CD4-positive, CD25-positive, alpha-beta regulatory T cell (primary cell): ENCODE data around the gene NXPH3. TPM values are rescaled to one million over a fixed set of nuclear protein-coding genes. Genes with fewer than 3 reads are reported as not detected.
"Not testable (repeated sequence)": the region's sequence is repeated elsewhere in the genome, so short reads cannot be mapped to it uniquely, and the experiment has no call there.

Experiments
- ATAC-seq, 2 donors: fragments of 150-1000 bp; cut with Tn5 transposase; one replicate each; pipeline ENCODE4 v1.10.0; 2021; ENCODE audit warnings: low read depth in 2 of 2, moderate number of reproducible peaks in 2 of 2, moderate library complexity in 1 of 2
- DNase-seq, 3 donors: peaks; one replicate each; pipeline versions ENCODE4 v3.0.0 to v3.0.0-alpha.2; 2012 to 2022; ENCODE audit warnings: mixed read lengths in 1 of 3
- H3K27ac ChIP-seq: one replicate; pipeline ENCODE4 v1.7.0; 2013; ENCODE audit warnings: mild to moderate bottlenecking, low read length; ENCODE audit not compliant: insufficient read depth, poor library complexity, severe bottlenecking
- H3K27me3 ChIP-seq: one replicate; pipeline ENCODE4 v1.7.0; 2013; ENCODE audit warnings: low read length; ENCODE audit not compliant: control insufficient read depth, insufficient read depth
- H3K36me3 ChIP-seq: one replicate; pipeline ENCODE4 v1.7.0; 2013; ENCODE audit warnings: mild to moderate bottlenecking, low read length, moderate library complexity; ENCODE audit not compliant: control insufficient read depth, insufficient read depth
- H3K4me1 ChIP-seq: 2 replicates; pipeline ENCODE4 v1.7.0; 2013; ENCODE audit warnings: mild to moderate bottlenecking, low read length; ENCODE audit not compliant: insufficient read depth, control insufficient read depth, poor library complexity, severe bottlenecking
- H3K4me3 ChIP-seq: one replicate; pipeline ENCODE4 v1.7.0; 2013; ENCODE audit warnings: low read depth, mild to moderate bottlenecking, low read length, moderate library complexity
- H3K9me3 ChIP-seq, 2 experiments: 1 replicate in 1 of 2; 2 replicates in 1 of 2; pipeline ENCODE4 v1.7.0; 2013; ENCODE audit warnings: low read length in 2 of 2, mild to moderate bottlenecking in 1 of 2, moderate library complexity in 1 of 2; ENCODE audit not compliant: control insufficient read depth in 2 of 2
- H3K27ac Mint-ChIP-seq, 3 donors: one replicate each; pipeline ENCODE4 v1.8.0; 2020 to 2022; ENCODE audit warnings: mild to moderate bottlenecking in 3 of 3, mixed read lengths in 3 of 3, moderate library complexity in 2 of 3
- H3K27me3 Mint-ChIP-seq: one replicate; pipeline ENCODE4 v1.8.0; 2022; ENCODE audit warnings: mild to moderate bottlenecking, mixed read lengths
- H3K36me3 Mint-ChIP-seq: one replicate; pipeline ENCODE4 v1.8.0; 2020; ENCODE audit warnings: mixed read lengths
- H3K4me1 Mint-ChIP-seq, 4 donors: one replicate each; pipeline ENCODE4 v1.8.0; 2020 to 2022; ENCODE audit warnings: mixed read lengths in 4 of 4, mild to moderate bottlenecking in 1 of 4
- H3K4me3 Mint-ChIP-seq, 4 donors: one replicate each; pipeline ENCODE4 v1.8.0; 2020 to 2022; ENCODE audit warnings: mild to moderate bottlenecking in 4 of 4, mixed read lengths in 4 of 4, moderate library complexity in 3 of 4
- H3K9me3 Mint-ChIP-seq, 7 donors: one replicate each; pipeline ENCODE4 v1.8.0; 2020 to 2022; ENCODE audit warnings: mixed read lengths in 7 of 7, mild to moderate bottlenecking in 3 of 7, moderate library complexity in 2 of 7
- polyA plus RNA-seq, 4 donors: library from polyadenylated mRNA; unstranded; fragments of 300-500 nt; fragmentation: Illumina TruSeq; gene quantifications; one replicate each; pipeline ENCODE4 v1.2.3, GENCODE V29; 2021
- total RNA-seq: library from RNA; stranded (reverse); gene quantifications from one replicate; pipeline ENCODE4 v1.2.3, GENCODE V29; 2022

NXPH3 gene
- total and polyA plus RNA-seq, 5 donors from 2014 or later: not detected

DNA sequence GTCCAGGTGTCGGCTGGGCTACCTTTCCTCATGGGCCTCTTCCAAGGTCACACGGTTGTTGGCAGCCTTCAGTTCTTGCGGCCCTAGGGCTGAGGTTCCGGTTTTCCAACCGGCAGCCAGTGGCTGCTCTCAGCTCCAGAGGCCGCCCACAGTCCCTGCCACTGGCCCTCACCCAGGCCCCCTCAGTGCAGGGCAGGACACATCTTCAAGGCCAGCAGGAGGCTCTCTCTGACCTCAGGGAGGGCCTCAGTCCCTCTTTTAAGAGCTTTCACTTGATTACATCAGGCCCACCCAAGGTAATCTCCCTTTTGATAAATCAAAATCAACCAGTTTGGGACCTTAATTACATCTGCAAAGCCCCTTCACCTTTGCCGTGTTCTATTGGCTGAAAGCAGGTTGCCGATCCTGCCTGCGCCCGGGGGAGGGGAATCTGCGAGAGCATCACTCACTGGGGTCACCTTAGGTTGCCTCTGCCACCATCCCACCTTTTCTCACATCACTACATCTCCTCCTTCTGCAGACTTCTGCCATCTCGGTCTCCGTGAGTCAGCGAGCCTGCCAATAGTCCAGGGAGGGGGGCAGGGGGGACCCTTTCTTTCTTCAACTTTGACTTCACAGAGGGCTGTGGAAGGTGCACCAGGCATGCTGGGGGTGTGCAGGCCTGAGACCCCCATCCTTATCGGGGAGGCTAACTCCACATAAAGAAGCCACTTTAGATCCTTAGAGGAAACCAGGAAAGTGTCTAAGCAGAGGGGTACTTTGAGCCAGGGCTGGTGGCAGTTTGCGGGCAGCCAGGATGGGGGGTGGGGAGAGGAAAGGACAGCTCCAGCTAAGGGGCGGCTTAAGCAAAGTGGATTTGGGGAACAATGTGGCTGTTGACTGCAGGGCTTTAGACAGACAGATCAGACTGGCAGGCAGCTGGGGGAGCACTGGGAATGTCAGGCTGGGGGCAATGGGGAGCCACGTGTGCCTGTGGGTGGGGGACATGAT, 28.8 kb upstream of the NXPH3 start:
- Histone ChIP-seq H3K4me1 (no peaks in the 10 kb centered on the region), H3K27me3 (peaks cover 4% of the 10 kb centered on the region), H3K4me3 (no peak overlapping the region), H3K9me3 (no peaks in the 10 kb centered on the region), H3K36me3 (no peaks in the 10 kb centered on the region), H3K27ac (no peak overlapping the region)
- DNase-seq (no peak), ATAC-seq (no peak)
- H3K36me3 Mint-ChIP-seq: no peaks in the 10 kb centered on the region
- H3K27me3 Mint-ChIP-seq: peaks cover 4% of the 10 kb centered on the region
- H3K27ac Mint-ChIP-seq: no peak overlapping the region
- H3K4me3 Mint-ChIP-seq: no peak overlapping the region
- H3K4me1 Mint-ChIP-seq: no peaks in the 10 kb centered on the region
- peaks cover 0 to 4% (median 0%) of the 10 kb centered on the region in 7 donors for H3K9me3 Mint-ChIP-seq

DNA sequence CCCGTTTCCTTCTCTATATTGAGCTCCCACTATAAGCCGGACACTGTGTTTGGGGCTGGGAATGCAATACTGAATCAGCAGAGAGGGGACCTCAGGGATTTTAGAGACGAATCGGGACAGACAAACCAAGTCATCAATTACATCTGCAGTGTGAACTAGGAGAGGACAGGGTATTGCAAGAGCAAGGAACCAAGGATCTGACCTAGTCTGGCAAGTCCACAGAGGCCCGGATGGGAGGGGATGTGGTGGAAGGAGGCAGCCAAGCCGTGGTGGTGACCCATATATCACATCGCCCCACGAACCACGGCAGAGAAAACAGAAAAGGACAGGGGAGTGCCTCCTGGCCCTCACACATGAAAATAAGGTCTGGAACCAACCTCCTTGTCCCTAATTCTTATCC, 28.1 kb upstream of the NXPH3 start:
- Mint-ChIP-seq H3K36me3 (no peaks in the 10 kb centered on the region), H3K27me3 (peaks cover 4% of the 10 kb centered on the region), H3K4me1 (no peaks in the 10 kb centered on the region), H3K4me3 (no peak overlapping the region), H3K9me3 (peaks cover 0 to 4% (median 0%) of the 10 kb centered on the region in 7 donors), H3K27ac (no peak overlapping the region)
- DNase-seq (no peak), ATAC-seq (no peak)
- Histone ChIP-seq H3K4me1 (no peaks in the 10 kb centered on the region), H3K4me3 (no peak overlapping the region), H3K36me3 (no peaks in the 10 kb centered on the region), H3K9me3 (no peaks in the 10 kb centered on the region), H3K27me3 (peaks cover 2% of the 10 kb centered on the region), H3K27ac (no peak overlapping the region)

DNA sequence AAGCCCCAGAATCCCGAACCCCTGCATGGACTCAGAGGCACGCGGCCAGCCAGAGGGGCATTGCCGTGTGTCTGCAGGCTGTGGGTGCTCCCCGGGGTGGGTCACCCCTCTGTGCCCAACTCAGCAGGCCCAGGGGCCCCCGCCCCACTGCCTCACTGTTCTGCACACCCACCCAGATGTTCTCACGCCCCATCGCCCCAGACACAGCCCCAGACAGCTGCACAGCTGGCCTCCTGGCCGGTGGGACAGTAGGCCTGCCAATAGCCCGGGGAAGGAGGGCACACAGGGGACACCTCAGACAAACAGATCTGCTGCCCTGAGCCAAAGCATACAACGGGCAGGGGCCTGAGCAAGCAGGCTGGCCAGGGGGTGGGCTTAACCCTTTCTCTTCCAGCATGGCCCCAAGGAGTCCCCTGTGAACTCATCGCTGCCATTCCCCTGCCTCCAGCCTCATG, 27.6 kb upstream of the NXPH3 start:
- H3K9me3 Mint-ChIP-seq: peaks cover 0 to 4% (median 0%) of the 10 kb centered on the region in 7 donors
- no peaks in the 10 kb centered on the region for H3K4me1 ChIP-seq
- ATAC-seq (no peak), DNase-seq (no peak)
- no peak overlapping the region for H3K27ac Mint-ChIP-seq
- peaks cover 2% of the 10 kb centered on the region for H3K27me3 ChIP-seq
- no peaks in the 10 kb centered on the region for H3K36me3 ChIP-seq
- no peaks in the 10 kb centered on the region for H3K4me1 Mint-ChIP-seq
- no peak overlapping the region for H3K4me3 ChIP-seq
- H3K27me3 Mint-ChIP-seq: peaks cover 8% of the 10 kb centered on the region
- no peaks in the 10 kb centered on the region for H3K9me3 ChIP-seq
- H3K27ac ChIP-seq: no peak overlapping the region
- H3K4me3 Mint-ChIP-seq: no peak overlapping the region
- no peaks in the 10 kb centered on the region for H3K36me3 Mint-ChIP-seq

DNA sequence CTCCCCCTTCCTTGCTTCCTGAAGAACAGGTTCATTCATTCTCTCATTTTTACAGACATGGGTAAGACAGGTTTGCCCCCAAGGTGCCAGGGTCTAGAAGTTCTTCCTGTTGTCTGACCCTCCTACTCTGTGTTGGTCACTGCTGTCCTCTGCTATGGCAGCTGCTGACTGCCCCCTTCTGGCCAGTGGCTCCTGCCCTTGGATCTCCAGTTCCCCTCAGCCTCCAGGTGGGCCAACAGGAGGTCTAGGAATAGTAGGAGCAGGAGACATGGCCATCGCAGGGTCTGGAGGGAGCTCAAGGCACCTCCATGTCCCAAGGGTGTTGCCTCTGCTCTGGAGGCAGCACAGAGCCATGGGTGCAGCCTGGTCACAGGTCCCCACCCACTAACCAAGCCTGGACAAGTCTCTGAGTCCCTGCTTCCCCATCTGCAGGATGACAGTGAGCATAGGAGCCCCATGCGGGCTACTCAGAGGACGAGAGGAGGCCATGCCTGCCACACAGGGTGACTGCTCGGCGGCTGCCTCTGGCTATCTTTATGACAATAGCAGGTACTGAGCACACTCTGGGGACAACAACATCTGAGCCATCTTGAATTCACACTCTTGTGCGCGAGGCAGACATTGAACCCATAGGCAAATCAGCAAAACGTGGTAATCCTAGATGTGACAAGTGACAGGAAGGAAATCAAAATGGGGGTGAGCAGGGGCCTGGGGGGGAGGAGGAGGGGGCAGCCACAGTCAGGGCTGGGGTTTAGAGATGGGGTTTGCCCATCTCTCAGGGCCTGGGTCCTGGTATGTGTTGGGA, 27.0 kb upstream of the NXPH3 start:
- Histone ChIP-seq H3K27ac (no peak overlapping the region), H3K4me1 (no peaks in the 10 kb centered on the region), H3K4me3 (no peak overlapping the region), H3K27me3 (no peaks in the 10 kb centered on the region), H3K36me3 (no peaks in the 10 kb centered on the region), H3K9me3 (no peaks in the 10 kb centered on the region)
- no peak for DNase-seq
- no peaks in the 10 kb centered on the region for H3K4me1 Mint-ChIP-seq
- H3K36me3 Mint-ChIP-seq: no peaks in the 10 kb centered on the region
- peaks cover 0 to 4% (median 0%) of the 10 kb centered on the region in 7 donors for H3K9me3 Mint-ChIP-seq
- no peak for ATAC-seq
- H3K27me3 Mint-ChIP-seq: peaks cover 9% of the 10 kb centered on the region
- H3K27ac Mint-ChIP-seq: no peak overlapping the region
- no peak overlapping the region for H3K4me3 Mint-ChIP-seq

DNA sequence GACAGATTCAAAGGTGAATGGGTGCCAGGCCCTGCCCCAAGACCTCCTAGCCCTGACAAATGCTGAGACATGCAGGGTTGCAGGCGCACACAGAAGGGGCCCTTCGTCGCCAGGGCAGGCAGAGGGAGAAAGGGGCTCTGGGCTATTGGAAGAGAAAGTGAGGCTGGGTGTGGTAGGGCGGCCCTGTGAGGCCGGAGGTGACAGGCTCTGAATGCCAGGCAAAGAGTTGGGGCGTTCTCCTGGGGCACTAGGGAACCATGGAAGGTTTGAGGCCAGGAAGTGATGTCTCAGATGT, 26.4 kb upstream of the NXPH3 start:
- ATAC-seq (no peak), DNase-seq (no peak)
- Histone ChIP-seq H3K27me3 (no peaks in the 10 kb centered on the region), H3K36me3 (no peaks in the 10 kb centered on the region), H3K4me1 (no peaks in the 10 kb centered on the region), H3K27ac (no peak overlapping the region), H3K4me3 (no peak overlapping the region), H3K9me3 (no peaks in the 10 kb centered on the region)
- Mint-ChIP-seq H3K4me1 (no peaks in the 10 kb centered on the region), H3K27me3 (peaks cover 9% of the 10 kb centered on the region), H3K9me3 (no peaks in the 10 kb centered on the region), H3K4me3 (no peak overlapping the region), H3K36me3 (no peaks in the 10 kb centered on the region), H3K27ac (no peak overlapping the region)

DNA sequence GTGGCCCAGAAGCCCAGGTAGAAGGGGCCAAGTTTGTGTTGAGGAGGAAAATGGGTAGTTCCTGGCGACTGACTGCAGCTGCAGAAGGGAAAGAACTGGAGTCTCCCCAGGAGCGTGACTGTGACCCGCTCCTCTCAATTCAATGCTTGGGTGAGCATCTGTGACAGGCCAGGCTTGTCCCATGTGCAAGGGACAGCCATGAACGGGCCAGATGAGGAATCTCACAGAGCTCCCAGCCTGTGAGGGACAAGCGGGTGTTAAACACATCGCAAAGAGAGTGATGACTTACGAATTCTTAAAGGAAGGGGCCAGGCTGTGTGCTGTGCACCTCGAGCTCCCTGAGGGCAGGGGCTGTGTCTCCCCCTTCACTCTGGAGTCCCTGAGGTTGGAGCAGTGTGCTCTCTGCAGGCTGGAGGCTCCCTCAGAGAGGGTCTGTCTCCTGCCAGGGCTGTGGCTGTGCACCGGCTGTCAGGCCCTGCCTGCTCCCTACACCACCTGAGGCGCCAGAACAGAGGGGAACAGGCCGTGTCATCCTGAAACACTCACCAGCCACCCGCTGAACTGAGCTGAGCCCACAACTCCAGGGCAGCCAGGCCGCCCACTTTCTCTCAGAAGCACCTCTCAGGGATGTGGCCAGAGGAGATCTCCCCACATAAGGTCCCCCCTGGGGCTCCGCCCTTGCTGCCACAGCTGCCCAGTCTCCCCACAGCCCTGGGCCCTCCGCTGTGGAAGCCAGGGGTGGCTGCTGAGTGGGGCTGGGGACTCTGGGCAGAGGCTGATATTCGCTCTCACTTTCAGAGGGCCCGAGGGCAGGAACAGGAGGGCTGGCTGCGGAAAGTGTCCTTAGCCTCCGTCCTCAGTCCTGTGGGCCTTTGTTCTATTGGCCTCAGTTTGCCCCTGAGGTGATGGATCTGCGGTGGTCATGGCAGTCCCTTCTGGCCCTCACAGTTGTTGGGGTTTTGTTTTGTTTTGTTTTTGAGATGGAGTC, 25.7 kb upstream of the NXPH3 start:
- no peak for ATAC-seq
- no peak for DNase-seq
- no peaks in the 10 kb centered on the region for H3K4me1 ChIP-seq
- no peaks in the 10 kb centered on the region for H3K36me3 ChIP-seq
- no peak overlapping the region for H3K4me3 ChIP-seq
- H3K27me3 Mint-ChIP-seq: peaks cover 9% of the 10 kb centered on the region
- H3K27ac Mint-ChIP-seq: no peak overlapping the region
- no peak overlapping the region for H3K27ac ChIP-seq
- H3K4me3 Mint-ChIP-seq: no peak overlapping the region
- H3K4me1 Mint-ChIP-seq: no peaks in the 10 kb centered on the region
- H3K36me3 Mint-ChIP-seq: no peaks in the 10 kb centered on the region
- no peaks in the 10 kb centered on the region for H3K9me3 ChIP-seq
- H3K27me3 ChIP-seq: no peaks in the 10 kb centered on the region
- no peaks in the 10 kb centered on the region for H3K9me3 Mint-ChIP-seq

DNA sequence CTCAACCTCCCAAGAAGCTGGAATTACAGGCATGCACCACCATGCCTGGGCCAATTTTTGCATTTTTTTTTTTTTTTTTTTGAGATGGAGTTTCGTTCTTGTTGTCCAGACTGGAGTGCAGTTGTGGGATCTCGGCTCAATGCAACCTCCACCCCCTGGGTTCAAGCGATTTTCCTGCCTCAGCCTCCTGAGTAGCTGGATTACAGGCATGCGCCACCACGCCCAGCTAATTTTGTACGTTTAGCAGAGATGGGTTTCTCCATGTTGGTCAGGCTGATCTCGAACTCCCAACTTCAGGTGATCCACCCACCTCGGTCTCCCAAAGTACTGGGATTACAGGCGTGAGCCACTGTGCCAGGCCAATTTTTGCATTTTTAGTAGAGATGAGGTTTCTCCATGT, 24.9 kb upstream of the NXPH3 start:
- H3K27ac Mint-ChIP-seq, DNase-seq, H3K27ac ChIP-seq, H3K4me3 Mint-ChIP-seq, H3K9me3 ChIP-seq, H3K27me3 Mint-ChIP-seq, H3K36me3 ChIP-seq, H3K9me3 Mint-ChIP-seq, ATAC-seq, H3K4me1 ChIP-seq, H3K27me3 ChIP-seq, H3K4me1 Mint-ChIP-seq, H3K36me3 Mint-ChIP-seq, H3K4me3 ChIP-seq: not testable (repeated sequence)
